Thymus (tissue), 11 donors: ENCODE data around the gene TMEM108. TPM values are rescaled to one million over a fixed set of nuclear protein-coding genes. Genes with fewer than 3 reads are reported as not detected.

Experiments
- DNase-seq, 9 donors: peaks; one replicate each; pipeline ENCODE4 v3.0.0-alpha.2; 2013; ENCODE audit warnings: low spot score in 9 of 9, low read depth in 6 of 9, missing footprints in 1 of 9
- H3K27ac ChIP-seq, 2 donors: one replicate each; pipeline ENCODE4 v1.5.1; 2013; ENCODE audit warnings: control low read depth in 1 of 2, low read depth in 1 of 2, low read length in 1 of 2, mild to moderate bottlenecking in 1 of 2, moderate library complexity in 1 of 2
- H3K27me3 ChIP-seq, 2 donors: one replicate each; pipeline ENCODE4 v1.5.1; 2013; ENCODE audit warnings: low read length in 1 of 2; ENCODE audit not compliant: control insufficient read depth in 2 of 2, insufficient read depth in 1 of 2
- H3K36me3 ChIP-seq, 2 donors: one replicate each; pipeline ENCODE4 v1.5.1; 2013; ENCODE audit warnings: low read length in 1 of 2, mild to moderate bottlenecking in 1 of 2, moderate library complexity in 1 of 2; ENCODE audit not compliant: control insufficient read depth in 2 of 2, insufficient read depth in 2 of 2
- H3K4me1 ChIP-seq, 2 donors: one replicate each; pipeline ENCODE4 v1.5.1; 2013; ENCODE audit warnings: low read length in 2 of 2; ENCODE audit not compliant: control insufficient read depth in 2 of 2, insufficient read depth in 2 of 2
- H3K4me3 ChIP-seq, 2 donors: one replicate each; pipeline ENCODE4 v1.5.1; 2013; ENCODE audit warnings: low read length in 2 of 2, control low read depth in 1 of 2, mild to moderate bottlenecking in 1 of 2
- H3K9me3 ChIP-seq, 2 donors: one replicate each; pipeline ENCODE4 v1.5.1; 2013; ENCODE audit warnings: low read length in 1 of 2, mild to moderate bottlenecking in 1 of 2; ENCODE audit not compliant: control insufficient read depth in 2 of 2, insufficient read depth in 1 of 2
- WGBS: extraction: QIAGEN DNeasy Blood & Tissue Kit; methylation state at CpG from one replicate; pipeline ENCODE4 v1.1.7; 2013; 5-methylcytosine and 5-hydroxymethylcytosine counted together
- polyA plus RNA-seq: library from polyadenylated mRNA; stranded (reverse); fragments of 200-250 nt; gene quantifications from one replicate; pipeline ENCODE4 v1.2.3, GENCODE V29; 2013
- total RNA-seq: library from RNA; stranded (reverse); fragments of 120-200 nt; gene quantifications from one replicate; pipeline ENCODE4 v1.2.4, GENCODE V29; 2013
- donor health status: healthy.

TMEM108 gene
- total and polyA plus RNA-seq, 2 donors = 0.33 to 0.50 TPM

- no peak overlapping the region for H3K27ac ChIP-seq
- WGBS = 84% methylated on average over 12 of the region's 12 CpGs
- no peaks in the 10 kb centered on the region for H3K9me3 ChIP-seq
Observed at GRCh38 chr3:133159498-133160475, 121.6 kb downstream of the TMEM108 start.

GRCh38 chr3:133161656-133162055 lies 123.5 kb downstream of the TMEM108 start:
- Histone ChIP-seq H3K36me3 (no peaks in the 10 kb centered on the region), H3K4me3 (no peak overlapping the region), H3K27ac (no peak overlapping the region), H3K9me3 (no peaks in the 10 kb centered on the region), H3K4me1 (no peaks in the 10 kb centered on the region), H3K27me3 (no peaks in the 10 kb centered on the region)
- 81% methylated on average over 3 of the region's 3 CpGs for WGBS
- no peak for DNase-seq

More at GRCh38 chr3:133159498-133160475, 121.6 kb downstream of the TMEM108 start:
- Histone ChIP-seq H3K4me1 (no peaks in the 10 kb centered on the region), H3K36me3 (no peaks in the 10 kb centered on the region), H3K27me3 (no peaks in the 10 kb centered on the region), H3K4me3 (no peak overlapping the region)
- no peak for DNase-seq

DNA sequence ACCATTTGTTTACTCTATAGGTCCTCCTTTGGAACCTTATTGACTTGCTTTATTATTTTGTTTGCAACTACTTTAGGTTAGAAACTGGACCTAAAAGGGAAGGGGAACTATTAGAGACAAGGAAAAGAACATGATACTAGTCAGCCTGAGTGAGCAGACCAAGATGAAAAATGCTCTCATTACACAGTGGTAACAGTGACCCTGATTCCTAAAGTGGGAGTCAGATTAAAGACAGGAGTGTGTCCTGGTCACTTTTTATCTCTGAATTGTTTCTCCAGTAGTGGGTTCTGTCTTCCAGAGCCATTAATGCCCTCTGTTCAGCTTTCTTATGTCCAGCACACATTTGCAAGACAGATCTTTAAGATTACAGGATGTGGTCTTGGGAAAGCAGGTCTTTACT lies 124.1 kb downstream of the TMEM108 start:
- H3K27ac ChIP-seq = no peak overlapping the region
- no peak for DNase-seq
- no peaks in the 10 kb centered on the region for H3K36me3 ChIP-seq
- no peaks in the 10 kb centered on the region for H3K9me3 ChIP-seq
- no peak overlapping the region for H3K4me3 ChIP-seq
- no peaks in the 10 kb centered on the region for H3K27me3 ChIP-seq
- no peaks in the 10 kb centered on the region for H3K4me1 ChIP-seq

DNA sequence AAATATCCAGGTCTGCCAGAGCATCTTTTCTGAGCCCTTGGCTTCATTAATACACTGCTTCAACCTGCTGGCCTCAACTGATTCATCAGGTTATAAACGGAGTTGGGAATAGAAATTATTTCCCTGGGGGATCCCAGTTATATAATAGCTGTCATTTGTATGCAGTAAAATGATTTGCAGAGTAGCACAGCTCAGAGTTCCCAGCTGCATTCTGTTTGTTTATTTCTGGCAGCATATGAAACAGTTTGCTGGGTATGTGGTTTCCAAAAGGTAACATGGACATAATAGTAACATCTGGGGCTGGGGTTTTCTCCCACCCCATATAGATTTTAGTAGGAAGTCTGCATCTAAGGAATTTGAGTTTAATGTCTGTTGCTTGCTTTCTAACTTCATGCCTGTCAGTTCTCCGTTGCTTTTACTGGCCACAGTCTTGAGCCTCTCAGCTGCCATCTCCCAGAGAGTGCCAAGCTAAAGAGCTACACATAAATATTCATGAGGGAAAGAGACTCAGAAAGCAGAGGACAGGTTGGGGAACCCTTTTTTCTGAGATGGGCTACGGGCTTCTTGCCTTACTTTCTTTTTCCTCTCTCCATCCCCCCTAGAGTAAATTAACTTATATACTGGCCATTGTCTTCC lies 124.6 kb downstream of the TMEM108 start:
- no peaks in the 10 kb centered on the region for H3K36me3 ChIP-seq
- H3K27ac ChIP-seq = no peak overlapping the region
- H3K9me3 ChIP-seq = peaks cover 0 to 3% of the 10 kb centered on the region in 2 donors
- 87% methylated on average over 3 of the region's 3 CpGs for WGBS
- H3K27me3 ChIP-seq = no peaks in the 10 kb centered on the region
- H3K4me1 ChIP-seq = no peaks in the 10 kb centered on the region
- H3K4me3 ChIP-seq = no peak overlapping the region
- no peak for DNase-seq

DNA sequence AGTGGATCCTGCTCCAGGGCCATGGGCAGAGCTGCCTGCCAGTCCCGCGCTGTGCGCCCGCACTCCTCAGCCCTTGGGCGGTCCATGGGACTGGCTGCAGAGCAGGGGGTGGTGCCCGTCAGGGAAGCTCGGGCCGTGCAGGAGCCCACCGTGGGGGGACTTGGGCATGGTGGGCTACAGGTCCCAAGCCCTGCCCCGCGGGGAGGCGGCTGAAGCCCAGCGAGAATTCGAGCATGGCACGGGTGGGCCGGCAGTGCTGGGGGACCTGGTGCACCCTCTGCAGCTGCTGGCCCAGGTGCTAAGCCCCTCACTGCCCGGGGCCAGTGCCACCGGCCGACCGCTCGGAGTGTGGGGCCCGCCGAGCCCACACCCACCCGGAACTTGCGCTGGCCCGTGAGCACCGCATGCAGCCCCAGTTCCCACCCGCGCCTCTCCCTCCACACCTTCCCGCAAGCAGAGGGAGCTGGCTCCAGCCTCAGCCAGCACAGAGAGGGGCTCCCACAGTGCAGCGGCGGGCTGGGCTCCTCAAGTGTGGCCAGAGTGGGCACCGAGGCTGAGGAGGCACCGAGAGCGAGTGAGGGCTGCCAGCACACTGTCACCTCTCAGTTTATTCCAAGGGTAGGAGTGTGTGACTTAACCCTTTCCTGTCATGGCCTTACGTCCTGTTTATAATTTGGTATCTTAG lies 129.3 kb downstream of the TMEM108 start:
- 96% methylated on average over 36 of the region's 36 CpGs for WGBS
- no peaks in the 10 kb centered on the region for H3K27me3 ChIP-seq
- H3K4me3 ChIP-seq = no peak overlapping the region
- peaks cover 0 to 5% of the 10 kb centered on the region in 2 donors for H3K9me3 ChIP-seq
- H3K36me3 ChIP-seq = no peaks in the 10 kb centered on the region
- no peaks in the 10 kb centered on the region for H3K4me1 ChIP-seq
- no peak for DNase-seq
- no peak overlapping the region for H3K27ac ChIP-seq

DNA sequence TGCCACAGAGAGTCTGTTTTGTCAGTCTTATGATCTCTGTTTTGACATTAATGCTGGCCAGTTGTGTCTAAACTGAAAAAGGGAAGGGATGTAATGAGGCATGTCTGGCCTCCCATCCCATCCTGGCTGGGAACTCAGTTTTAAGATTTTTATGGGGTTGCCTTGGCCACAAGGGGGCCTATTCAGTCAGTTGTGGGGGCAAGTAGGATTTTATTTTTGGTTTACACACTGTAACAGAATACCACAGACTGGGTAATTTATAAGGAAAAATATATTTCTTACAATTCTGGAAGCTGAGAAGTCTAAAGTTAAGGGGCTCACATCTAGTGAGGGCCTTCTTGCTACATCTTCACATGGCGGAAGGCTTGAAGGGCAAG lies 129.8 kb downstream of the TMEM108 start:
- Histone ChIP-seq H3K4me1 (no peaks in the 10 kb centered on the region), H3K9me3 (peaks cover 0 to 5% of the 10 kb centered on the region in 2 donors), H3K27ac (no peak overlapping the region), H3K4me3 (no peak overlapping the region), H3K27me3 (no peaks in the 10 kb centered on the region), H3K36me3 (no peaks in the 10 kb centered on the region)
- WGBS = 100% methylated on average over 1 of the region's 1 CpG
- no peak for DNase-seq

GRCh38 chr3:133169331-133170068 lies 131.3 kb downstream of the TMEM108 start:
- DNase-seq = no peak
- WGBS = 96% methylated on average over 6 of the region's 6 CpGs
- H3K27ac ChIP-seq = no peak overlapping the region
- H3K36me3 ChIP-seq = no peaks in the 10 kb centered on the region
- H3K4me1 ChIP-seq = no peaks in the 10 kb centered on the region
- H3K4me3 ChIP-seq = no peak overlapping the region
- H3K27me3 ChIP-seq = no peaks in the 10 kb centered on the region
- H3K9me3 ChIP-seq = peaks cover 0 to 5% of the 10 kb centered on the region in 2 donors

GRCh38 chr3:133171831-133172230 lies 133.6 kb downstream of the TMEM108 start:
- H3K27ac ChIP-seq = no peak overlapping the region
- DNase-seq = no peak
- no peaks in the 10 kb centered on the region for H3K36me3 ChIP-seq
- no peaks in the 10 kb centered on the region for H3K27me3 ChIP-seq
- WGBS = 87% methylated on average over 2 of the region's 2 CpGs
- H3K4me1 ChIP-seq = no peaks in the 10 kb centered on the region
- peaks cover 0 to 5% of the 10 kb centered on the region in 2 donors for H3K9me3 ChIP-seq
- no peak overlapping the region for H3K4me3 ChIP-seq
